ENCODE measurements around the gene WDR41.
A peak's percentile ranks its signal among the peaks of the same experiment; 100 is the strongest.
"Not testable (repeated sequence)": the region's sequence is repeated elsewhere in the genome, so short reads cannot be mapped to it uniquely, and the experiment has no call there.

Gene WDR41

GRCh38 chr5:77398896-77399295, 93.2 kb downstream of the WDR41 start:
- DNase-seq, result no peak

DNA sequence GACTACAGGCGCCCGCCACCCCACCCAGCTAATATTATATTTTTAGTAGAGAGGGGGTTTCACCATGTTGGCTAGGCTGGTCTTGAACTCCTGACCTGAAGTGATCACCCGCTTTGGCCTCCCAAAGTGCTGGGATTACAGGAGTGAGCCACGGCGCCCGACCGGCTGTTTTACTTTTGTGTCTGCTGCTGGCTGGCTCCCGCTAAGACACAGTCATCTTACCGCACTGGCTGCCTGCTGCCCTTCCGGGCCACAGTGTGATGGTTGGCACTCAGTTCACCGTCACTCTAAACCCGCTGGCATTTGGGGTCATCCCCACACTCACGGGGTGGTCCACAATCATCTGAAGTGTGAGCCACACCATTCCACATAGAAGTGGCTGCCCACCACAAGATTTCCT, 93.7 kb downstream of the WDR41 start:
- no peak for DNase-seq

- DNase-seq, result no peak
Measured at GRCh38 chr5:77397686-77398292, 94.3 kb downstream of the WDR41 start.

- peak in 1 of 5 experiments; percentile 36 for DNase-seq
Measured at GRCh38 chr5:77396017-77396416, 96.1 kb downstream of the WDR41 start.

DNA sequence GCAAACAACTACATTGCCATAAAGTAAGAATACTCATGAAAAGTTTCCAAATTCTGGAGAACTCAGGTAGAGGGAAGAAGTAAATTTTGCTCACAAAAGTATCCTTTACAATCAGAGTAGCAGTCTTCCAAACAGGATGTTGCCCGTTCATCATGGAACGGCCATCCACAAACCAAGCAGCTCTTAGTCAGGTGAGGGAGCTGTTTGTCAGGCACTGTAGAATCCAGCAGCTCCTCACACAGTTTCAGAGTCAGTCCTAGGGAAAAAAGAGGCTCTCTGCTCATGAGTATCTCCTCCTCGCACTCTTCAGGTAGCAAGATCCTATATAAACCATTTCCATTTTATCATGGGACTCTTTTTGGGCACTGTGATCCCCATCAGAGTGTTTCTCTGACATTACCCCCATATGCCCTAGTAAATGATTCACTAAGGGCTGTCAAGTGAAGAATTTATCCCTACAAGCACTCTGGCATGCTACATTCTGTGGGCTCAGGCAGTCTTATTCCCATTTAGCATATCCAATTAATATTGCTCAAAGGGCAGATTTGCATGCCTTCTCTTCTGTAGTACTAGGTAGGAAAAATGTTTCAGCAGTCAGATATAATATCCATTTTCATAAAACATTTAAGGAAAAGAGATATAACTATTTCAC, 97.9 kb downstream of the WDR41 start:
- DNase-seq, result no peak

GRCh38 chr5:77391240-77391765, 100.8 kb downstream of the WDR41 start:
- no peak for DNase-seq

- DNase-seq, result no peak
Measured at GRCh38 chr5:77390795-77391194, 101.3 kb downstream of the WDR41 start.

DNA sequence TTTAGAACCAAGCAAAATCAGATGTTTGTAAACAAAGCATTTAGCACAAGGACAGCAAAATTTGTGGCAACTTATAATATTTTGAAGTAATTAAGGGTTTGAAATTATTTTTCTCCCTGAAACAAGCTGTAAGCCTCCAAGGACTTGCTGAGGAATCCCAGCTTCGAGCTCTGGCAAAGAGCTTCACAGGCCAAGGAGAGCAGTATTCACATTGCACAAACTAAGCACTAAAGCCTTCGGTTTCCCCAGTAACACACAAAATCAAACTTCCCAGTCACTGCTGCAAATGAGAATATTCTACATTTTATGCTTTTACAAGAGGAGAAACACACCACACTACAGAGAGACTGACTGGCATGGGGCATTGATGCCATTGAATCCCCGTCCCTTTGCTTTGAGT, 101.9 kb downstream of the WDR41 start:
- DNase-seq, result no peak

- DNase-seq, result no peak
Measured at GRCh38 chr5:77389746-77390145, 102.4 kb downstream of the WDR41 start.

DNA sequence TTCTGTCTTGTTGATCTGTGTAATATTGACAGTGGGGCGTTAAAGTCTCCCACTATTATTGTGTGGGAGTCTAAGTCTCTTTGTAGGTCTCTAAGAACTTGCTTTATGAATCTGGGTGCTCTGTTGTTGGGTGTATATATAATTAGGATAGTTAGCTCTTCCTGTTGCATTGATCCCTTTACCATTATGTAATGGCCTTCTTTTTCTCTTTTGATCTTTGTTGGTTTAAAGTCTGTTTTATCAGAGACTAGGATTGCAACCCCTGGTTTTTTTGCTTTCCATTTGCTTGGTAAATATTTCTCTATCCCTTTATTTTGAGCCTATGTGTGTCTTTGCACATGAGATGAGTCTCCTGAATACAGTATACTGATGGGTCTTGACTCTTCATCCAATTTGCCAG, 105.8 kb downstream of the WDR41 start:
- DNase-seq, result not testable (repeated sequence)

- not testable (repeated sequence) for DNase-seq
Measured at GRCh38 chr5:77383336-77383735, 108.8 kb downstream of the WDR41 start.
